Kidney glomerular epithelial cell (primary cell): ENCODE data around the gene BATF.

Experiments
- DNase-seq: peaks from one replicate; lab custom pipeline; 2025; lab: John Stamatoyannopoulos, UW

BATF gene

GRCh38 chr14:75533791-75534555, 11.7 kb downstream of the BATF start:
- no peak for DNase-seq

- no peak for DNase-seq
Observed at GRCh38 chr14:75535164-75535898, 13.1 kb downstream of the BATF start.

GRCh38 chr14:75537071-75537470, 14.8 kb downstream of the BATF start:
- no peak for DNase-seq

GRCh38 chr14:75539162-75539560, 16.9 kb downstream of the BATF start:
- no peak for DNase-seq

GRCh38 chr14:75539561-75540478, 17.6 kb downstream of the BATF start:
- no peak for DNase-seq

GRCh38 chr14:75540479-75540851, 18.2 kb downstream of the BATF start:
- DNase-seq = no peak

- DNase-seq = no peak
Observed at GRCh38 chr14:75542588-75543091, 20.4 kb downstream of the BATF start.

GRCh38 chr14:75543253-75543652, 21.0 kb downstream of the BATF start:
- no peak for DNase-seq

GRCh38 chr14:75543786-75544185, 21.5 kb downstream of the BATF start:
- no peak for DNase-seq

GRCh38 chr14:75545907-75546306, 23.6 kb downstream of the BATF start:
- DNase-seq = no peak

- DNase-seq = no peak
Observed at GRCh38 chr14:75547552-75548250, 25.4 kb downstream of the BATF start.

GRCh38 chr14:75548544-75548943, 26.3 kb downstream of the BATF start:
- no peak for DNase-seq

- DNase-seq = no peak
Observed at GRCh38 chr14:75549169-75549568, 26.9 kb downstream of the BATF start.

- DNase-seq = no peak
Observed at GRCh38 chr14:75551021-75551420, 28.8 kb downstream of the BATF start.

- DNase-seq = no peak
Observed at GRCh38 chr14:75553157-75553556, 30.9 kb downstream of the BATF start.

- DNase-seq = no peak
Observed at GRCh38 chr14:75553761-75554364, 31.6 kb downstream of the BATF start.

- peak; percentile 29 for DNase-seq
Observed at GRCh38 chr14:75554482-75554881, 32.2 kb downstream of the BATF start.

GRCh38 chr14:75558440-75558839, 36.2 kb downstream of the BATF start:
- DNase-seq = no peak

- no peak for DNase-seq
Observed at GRCh38 chr14:75559045-75559444, 36.8 kb downstream of the BATF start.

- DNase-seq = peak; percentile 1
Observed at GRCh38 chr14:75559451-75560222, 37.4 kb downstream of the BATF start.
